K562 (cell line): ENCODE results near the gene ORAI1. TPM values are rescaled to one million over a fixed set of nuclear protein-coding genes. Genes with fewer than 3 reads are reported as not detected.
A peak's percentile ranks its signal among the peaks of the same experiment; 100 is the strongest.

Experiments
- ATAC-seq: fragments of 200-7000 bp; cut with Tn5 transposase; 3 replicates; pipeline ENCODE4 v1.9.1; 2020; ENCODE audit warnings: moderate library complexity
- BruUV-seq: library from RNA; stranded (reverse); fragments of 400-500 nt; replicated peaks from 2 replicates; lab custom pipeline; 2021; lab: Mats Ljungman, UMichigan
- CTCF ChIA-PET: fragments of 300-600 bp; formaldehyde crosslinking; extraction: SDS; loops from one replicate; lab custom pipeline; 2021; ENCODE audit warnings: low intra/inter-chr PET ratio; lab: Yijun Ruan, JAX
- POLR2A ChIA-PET: fragments of 300-600, 350-650 bp; sonication (Branson Sonifier 250); formaldehyde crosslinking; extraction: SDS; loops from one replicate; lab custom pipeline; 2021; ENCODE audit warnings: antibody characterized with exemption, inconsistent platforms; lab: Yijun Ruan, JAX
- DNase-seq, 4 experiments: peaks; one replicate each; pipeline versions ENCODE4 v3.0.0 to v3.0.0-alpha.2; 2011 to 2018; ENCODE audit warnings: low spot score in 3 of 4, mixed read lengths in 3 of 4; ENCODE audit errors: extremely low read depth in 1 of 4
- FAIRE-seq: peaks from 2 replicates; lab custom pipeline; 2011; peaks lifted over from hg19 to GRCh38; lab: Jason Lieb, UNC
- H2AFZ ChIP-seq: 2 replicates; pipeline ENCODE4 v1.6.0; 2011; ENCODE audit warnings: low read depth, low read length, control low read depth, inconsistent platforms
- H3K27ac ChIP-seq: fragments of 200-600 bp; 3 replicates; pipeline ENCODE4 v1.8.0; 2011; ENCODE audit warnings: low read depth, mild to moderate bottlenecking, control low read depth, inconsistent platforms, low read length, moderate library complexity, mixed read lengths; ENCODE audit errors: extremely low read depth
- H3K27me3 ChIP-seq, 2 experiments: fragments of 300-600 bp in 1 of 2; 2 replicates in 1 of 2; 3 replicates in 1 of 2; pipeline versions ENCODE4 v1.6.0 to v1.8.0; 2011; ENCODE audit warnings: inconsistent platforms in 2 of 2, low read length in 2 of 2, mild to moderate bottlenecking in 1 of 2, mixed read lengths in 1 of 2, moderate library complexity in 1 of 2; ENCODE audit not compliant: control insufficient read depth in 2 of 2, insufficient read depth in 2 of 2
- H3K36me3 ChIP-seq: fragments of 300-600 bp; 3 replicates; pipeline ENCODE4 v1.8.0; 2011; ENCODE audit warnings: mild to moderate bottlenecking, low read length, inconsistent platforms; ENCODE audit not compliant: control insufficient read depth, insufficient read depth
- H3K4me1 ChIP-seq, 2 experiments: fragments of 200-600 bp in 1 of 2; replicated peaks in 1 of 2; 2 replicates in 1 of 2; 3 replicates in 1 of 2; pipeline versions ENCODE4 v1.5.1 to v1.8.0; 2011; ENCODE audit warnings: inconsistent platforms in 2 of 2, low read length in 2 of 2, mild to moderate bottlenecking in 1 of 2, mixed read lengths in 1 of 2, moderate library complexity in 1 of 2; ENCODE audit not compliant: control insufficient read depth in 2 of 2, insufficient read depth in 2 of 2
- H3K4me2 ChIP-seq: 2 replicates; pipeline ENCODE4 v1.6.1; 2011; ENCODE audit warnings: low read length, control low read depth, inconsistent platforms, mixed read lengths; ENCODE audit not compliant: insufficient read depth
- H3K4me3 ChIP-seq: fragments of 200-600 bp; sonication (generic), shearing (Covaris generic); 2 replicates; pipeline ENCODE4 v1.5.1; 2016; ENCODE audit warnings: control low read depth, inconsistent platforms
- H3K79me2 ChIP-seq: fragments of 200-600 bp; 3 replicates; pipeline ENCODE4 v1.8.0; 2011; ENCODE audit warnings: low read length, inconsistent platforms; ENCODE audit not compliant: control insufficient read depth, insufficient read depth
- H3K9ac ChIP-seq, 2 experiments: 2 replicates each; pipeline versions ENCODE4 v1.6.0 to v1.6.1; 2011; ENCODE audit warnings: low read depth in 2 of 2, low read length in 2 of 2, control low read depth in 1 of 2, inconsistent platforms in 1 of 2, mild to moderate bottlenecking in 1 of 2, mixed read lengths in 1 of 2; ENCODE audit not compliant: insufficient read depth in 1 of 2
- H3K9me1 ChIP-seq: one replicate; pipeline ENCODE4 v1.6.0; 2011; ENCODE audit warnings: inconsistent platforms, mild to moderate bottlenecking, low read length, moderate library complexity; ENCODE audit not compliant: control insufficient read depth, insufficient read depth
- H3K9me3 ChIP-seq: replicated peaks from 2 replicates; pipeline ENCODE4 v1.5.1; 2011; ENCODE audit warnings: low read depth, low read length, inconsistent platforms; ENCODE audit not compliant: control insufficient read depth, insufficient read depth
- H4K20me1 ChIP-seq: replicated peaks from 2 replicates; pipeline ENCODE4 v1.6.1; 2011; ENCODE audit warnings: low read length, inconsistent platforms, mixed read lengths; ENCODE audit not compliant: control insufficient read depth, insufficient read depth
- ELF1 ChIP-seq: fragments of 200-800 bp; sonication (Bioruptor generic); IDR thresholded peaks from 2 replicates; pipeline ENCODE4 v1.6.1; 2016; ENCODE audit warnings: missing genetic modification characterization, missing compliant biosample characterization
- MYC ChIP-seq, 2 experiments: fragments of 250-450 bp in 1 of 2; sonication (Bioruptor Pico) in 1 of 2; IDR thresholded peaks; 2 replicates each; pipeline versions ENCODE4 v1.5.1 to v1.6.1; 2012 to 2021; ENCODE audit warnings: low read depth in 2 of 2, borderline replicate concordance in 1 of 2, improper control_type of control experiment in 1 of 2, low read length in 1 of 2, mild to moderate bottlenecking in 1 of 2, moderate library complexity in 1 of 2
- NR2C2 ChIP-seq, 2 experiments: fragments of 200-800 bp in 1 of 2; sonication (Bioruptor generic) in 1 of 2; sonication (generic) in 1 of 2; formaldehyde crosslinking in 1 of 2; IDR thresholded peaks; 2 replicates each; pipeline versions ENCODE4 v1.6.1 to v1.8.0; 2016 to 2022; ENCODE audit warnings: mild to moderate bottlenecking in 1 of 2, missing compliant biosample characterization in 1 of 2, missing genetic modification characterization in 1 of 2, missing genetic modification reagents in 1 of 2
- WGBS: fragments of 100-300 bp; shearing (Covaris generic); methylation state at CpG from one replicate; pipeline ENCODE4 v1.1.6; 2016; ENCODE audit warnings: low coverage, mixed read lengths; ENCODE audit not compliant: insufficient coverage; ENCODE audit errors: missing lambda C conversion rate; 5-methylcytosine and 5-hydroxymethylcytosine counted together
- in situ Hi-C: fragments of 300-500 bp; cut with MboI; formaldehyde crosslinking; loops from 4 replicates; pipeline ENCODE4 v1.15.0; 2018; ENCODE audit warnings: inconsistent platforms, mixed read lengths
- intact Hi-C: fragments of 100-400 bp; cut with micrococcal nuclease; formaldehyde crosslinking; loops from 2 replicates; pipeline ENCODE4 v1.14.2; 2022
- polyA plus RNA-seq, 8 experiments: library from polyadenylated mRNA; depleted of rRNA in 4 of 8; stranded (reverse) in 5 of 8; unstranded in 3 of 8; fragments of >200 nt; fragmentation: Nextera tagmentation in 2 of 8; fragmentation: Illumina TruSeq in 1 of 8; extraction: Ambion mirVana in 2 of 8; extraction: Trizol in 1 of 8; gene quantifications; 2 replicates each; pipeline versions ENCODE4 v1.2.1 to v1.2.3, GENCODE V29; 2011 to 2014; ENCODE audit warnings: inconsistent platforms in 1 of 8, missing spikeins in 1 of 8
- total RNA-seq, 7 experiments: library from RNA; depleted of rRNA in 6 of 7; stranded (reverse); fragments of >200 nt in 6 of 7; fragmentation: Illumina TruSeq in 2 of 7; extraction: Trizol in 2 of 7; gene quantifications; 2 replicates each; pipeline versions ENCODE4 v1.2.1 to v1.2.3, GENCODE V29; 2011 to 2021; ENCODE audit warnings: low replicate concordance in 1 of 7
- TF ChIP-seq, protein P1 (sequence below), 2 experiments: fragments of 450-650 bp; IDR thresholded peaks; 2 replicates each; pipeline ENCODE4 v1.6.1; 2016

ORAI1 gene
- total and polyA plus RNA-seq, 9 of the 15 experiments (the other 6 are each of a cell fraction or from before 2014, with no cell fraction given) = 2.6 to 23.8 (median 9.3) TPM

DNA sequence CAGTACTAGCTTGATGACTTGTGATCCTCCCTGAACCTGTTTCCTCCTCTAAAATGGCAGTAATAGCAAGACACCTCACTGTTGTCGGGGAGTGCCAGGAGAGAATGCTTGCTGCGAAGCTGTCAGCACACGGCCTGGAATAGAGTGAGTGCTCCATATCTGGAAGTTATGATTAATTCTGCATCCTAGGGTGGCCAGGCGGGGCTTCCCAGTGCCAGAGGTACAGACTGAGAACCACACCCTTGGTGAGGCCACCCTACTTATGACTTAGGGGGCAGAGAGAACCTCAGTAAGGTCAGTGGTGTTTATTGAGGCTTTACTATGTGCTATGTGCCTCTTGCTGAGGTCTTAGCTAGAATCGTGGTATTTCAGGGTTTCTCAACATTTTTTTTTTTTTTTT is 23.0 kb downstream of the ORAI1 start:
- no peak overlapping the region for H3K4me3 ChIP-seq
- in situ Hi-C loops = no loop called here
- ATAC-seq (no peak), FAIRE-seq (no peak), DNase-seq (peak in 2 of 4 experiments; percentile 4 to 5)
- ChIA-PET POLR2A (interaction anchor here (1.0 to 2.1 kb wide), 3 partner anchors 14 to 22 kb away, joined by 3 to 5 read pairs (median 4); no protein-coding TSS in a partner anchor), CTCF (no interaction called here)
- no peaks in the 10 kb centered on the region for H3K27me3 ChIP-seq
- H4K20me1 ChIP-seq = no peaks in the 10 kb centered on the region
- H3K9ac ChIP-seq = no peak overlapping the region
- TF ChIP-seq, protein P1, sequence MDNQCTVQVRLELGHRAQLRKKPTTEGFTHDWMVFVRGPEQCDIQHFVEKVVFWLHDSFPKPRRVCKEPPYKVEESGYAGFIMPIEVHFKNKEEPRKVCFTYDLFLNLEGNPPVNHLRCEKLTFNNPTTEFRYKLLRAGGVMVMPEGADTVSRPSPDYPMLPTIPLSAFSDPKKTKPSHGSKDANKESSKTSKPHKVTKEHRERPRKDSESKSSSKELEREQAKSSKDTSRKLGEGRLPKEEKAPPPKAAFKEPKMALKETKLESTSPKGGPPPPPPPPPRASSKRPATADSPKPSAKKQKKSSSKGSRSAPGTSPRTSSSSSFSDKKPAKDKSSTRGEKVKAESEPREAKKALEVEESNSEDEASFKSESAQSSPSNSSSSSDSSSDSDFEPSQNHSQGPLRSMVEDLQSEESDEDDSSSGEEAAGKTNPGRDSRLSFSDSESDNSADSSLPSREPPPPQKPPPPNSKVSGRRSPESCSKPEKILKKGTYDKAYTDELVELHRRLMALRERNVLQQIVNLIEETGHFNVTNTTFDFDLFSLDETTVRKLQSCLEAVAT (IDR thresholded peaks at IDR 0.05) = no peak
- TF ChIP-seq NR2C2 (CRISPR knock-in tag; IDR thresholded peaks at IDR 0.05) (no peak), NR2C2 (tag; IDR thresholded peaks at IDR 0.05) (0 out of 2 replicates have a peak, but pooled peaks have one; percentile 22), ELF1 (tag) (peak; percentile 15), MYC (IDR thresholded peaks at IDR 0.05; ENCODE audit: low read depth, low read length) (0 out of 2 replicates have a peak, but pooled peaks have one; percentile 4), MYC (CRISPR knock-in tag; IDR thresholded peaks at IDR 0.05; ENCODE audit: borderline replicate concordance, low read depth) (no peak)
- no peaks in the 10 kb centered on the region for H3K79me2 ChIP-seq
- H3K9me3 ChIP-seq = no peaks in the 10 kb centered on the region; the same call in 1 of the 2 replicates
- peak overlapping the region; percentile 58; the same call in 1 of the 3 replicates for H3K27ac ChIP-seq
- WGBS = 40% methylated on average over 5 of the region's 5 CpGs
- no peaks in the 10 kb centered on the region for H3K36me3 ChIP-seq
- H2AFZ ChIP-seq = no peak overlapping the region
- no TSS peak for BruUV-seq
- intact Hi-C loops = loop anchor here (2.0 kb wide), 1 partner anchor 23 kb away; the partner anchor contains the start of gene ORAI1
- H3K9me1 ChIP-seq = peaks cover 2% of the 10 kb centered on the region
- no peak overlapping the region for H3K4me2 ChIP-seq
- H3K4me1 ChIP-seq = peaks cover 13 to 23% of the 10 kb centered on the region in 2 experiments
